ENCODE measurements around the gene GPR137B. TPM values are rescaled to one million over a fixed set of nuclear protein-coding genes. Genes with fewer than 3 reads are reported as not detected.

GPR137B gene
- total and polyA plus RNA-seq, 8 donors = 9.3 to 37.4 (median 12.7) TPM

DNA sequence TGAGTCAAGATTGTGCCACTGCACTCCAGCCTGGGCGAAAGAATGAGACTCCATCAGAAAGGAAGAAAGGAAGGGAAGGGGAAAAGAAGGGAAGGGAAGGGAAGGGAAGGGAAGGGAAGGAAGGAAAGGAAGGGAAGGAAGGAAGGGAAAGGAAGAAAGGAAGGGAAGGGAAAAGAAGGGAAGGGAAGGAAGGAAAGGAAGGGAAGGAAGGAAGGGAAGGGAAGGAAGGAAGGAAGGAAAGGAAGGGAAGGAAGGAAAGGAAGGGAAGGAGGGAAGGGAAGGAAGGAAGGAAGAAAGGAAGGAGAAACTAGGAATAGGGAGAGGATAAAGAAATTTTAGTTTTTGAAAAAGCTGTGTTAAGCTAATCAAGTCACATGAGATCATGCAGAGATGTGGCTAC, 44.1 kb upstream of the GPR137B start:
- intact Hi-C loops (cut with DNase I) = no loop called here
- no peak for ATAC-seq
- Histone ChIP-seq H3K27ac (no peak overlapping the region), H3K4me3 (no peak overlapping the region), H3K27me3 (peaks cover 0 to 23% of the 10 kb centered on the region in 2 donors), H3K9me3 (peaks cover 0 to 8% of the 10 kb centered on the region in 2 donors), H3K4me1 (no peaks in the 10 kb centered on the region), H3K36me3 (no peaks in the 10 kb centered on the region)
- DNase-seq = no peak
- TF ChIP-seq CTCF (IDR thresholded peaks at IDR 0.05) = no peak

DNA sequence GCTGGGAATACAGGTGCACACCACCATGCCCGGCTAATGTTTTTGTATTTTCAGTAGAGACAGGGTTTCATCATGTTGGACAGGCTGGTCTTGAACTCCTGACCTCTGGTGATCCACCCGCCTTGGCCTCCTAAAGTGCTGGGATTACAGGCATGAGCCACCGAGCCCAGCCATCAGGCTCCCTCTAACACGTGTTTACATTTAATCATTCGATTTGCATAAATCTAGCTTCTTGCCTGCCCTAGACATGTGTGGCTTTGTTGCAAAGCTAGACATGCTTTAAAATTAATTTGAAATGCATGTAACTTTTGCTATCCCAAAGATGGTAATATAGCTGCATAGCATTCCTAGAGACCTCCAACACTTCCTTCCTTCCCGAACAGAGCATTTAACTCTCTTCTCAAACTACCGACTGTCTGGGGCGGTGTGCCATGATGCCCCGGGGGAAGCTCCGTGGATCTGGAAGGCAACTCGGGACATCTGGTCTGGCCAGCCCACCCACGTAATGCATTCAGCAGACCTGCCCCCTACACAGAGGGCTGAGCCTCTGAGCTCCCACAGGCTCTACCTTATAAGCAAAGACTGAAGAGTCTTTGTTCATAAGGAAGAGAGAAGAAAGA, 42.9 kb upstream of the GPR137B start:
- Histone ChIP-seq H3K27ac (no peak overlapping the region), H3K9me3 (peaks cover 0 to 8% of the 10 kb centered on the region in 2 donors), H3K4me1 (no peaks in the 10 kb centered on the region), H3K36me3 (no peaks in the 10 kb centered on the region), H3K27me3 (peaks cover 0 to 25% of the 10 kb centered on the region in 2 donors), H3K4me3 (no peak overlapping the region)
- ATAC-seq (no peak), DNase-seq (no peak)
- intact Hi-C loops (cut with DNase I) = no loop called here
- TF ChIP-seq CTCF (IDR thresholded peaks at IDR 0.05) = no peak

GRCh38 chr1:236100799-236101198, 41.5 kb upstream of the GPR137B start:
- no peak for ATAC-seq
- DNase-seq = no peak
- no peak for TF ChIP-seq CTCF (IDR thresholded peaks at IDR 0.05)
- no peaks in the 10 kb centered on the region for H3K36me3 ChIP-seq
- no peak overlapping the region for H3K27ac ChIP-seq
- peaks cover 0 to 8% of the 10 kb centered on the region in 2 donors for H3K9me3 ChIP-seq
- intact Hi-C loops (cut with DNase I) = no loop called here
- H3K27me3 ChIP-seq = peaks cover 0 to 25% of the 10 kb centered on the region in 2 donors
- no peaks in the 10 kb centered on the region for H3K4me1 ChIP-seq
- H3K4me3 ChIP-seq = no peak overlapping the region

DNA sequence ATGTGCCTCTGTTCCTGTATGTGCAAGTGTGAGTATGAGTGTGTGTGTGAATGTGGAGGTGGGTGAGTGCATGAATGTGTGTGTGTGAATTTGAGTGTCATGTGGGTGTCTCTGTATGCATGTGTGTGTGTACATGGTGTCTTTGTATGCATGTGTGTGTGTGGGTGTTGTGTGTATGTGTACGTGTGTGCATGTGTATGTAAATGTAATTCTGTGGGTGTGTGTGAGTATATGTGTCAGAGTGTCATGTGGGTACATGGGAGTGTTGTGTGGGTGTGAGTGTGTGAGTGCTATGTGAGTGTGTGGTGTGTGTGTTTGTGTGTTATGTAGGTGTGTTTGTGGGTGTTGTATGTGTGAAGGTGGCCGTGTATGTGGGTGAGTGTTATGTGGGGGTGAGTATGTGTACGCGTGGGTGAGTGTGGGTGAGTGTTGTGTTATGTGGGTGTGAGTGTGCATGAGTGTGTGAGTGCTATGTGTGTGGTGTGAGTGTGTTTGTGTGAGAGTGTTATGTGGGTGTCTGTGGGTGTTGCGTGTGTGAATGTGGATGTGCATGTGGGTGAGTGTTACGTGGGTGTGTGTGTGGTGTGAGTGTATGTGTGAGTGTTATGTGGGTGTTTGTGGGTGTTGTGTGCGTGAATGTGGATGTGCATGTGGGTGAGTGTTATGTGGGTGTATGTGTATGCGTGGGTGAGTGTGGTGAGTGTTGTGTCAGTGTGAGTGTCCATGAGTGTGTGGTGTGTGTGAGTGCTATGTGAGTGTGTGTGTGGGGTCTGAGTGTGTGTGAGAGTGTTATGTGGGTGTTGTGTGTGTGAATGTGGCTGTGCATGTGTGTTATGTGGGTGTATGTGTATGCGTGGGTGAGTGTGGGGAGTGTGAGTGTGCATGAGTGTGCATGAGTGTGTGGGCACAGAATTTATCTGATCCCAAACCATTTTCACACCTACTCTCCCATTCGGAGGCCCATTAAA, 40.8 kb upstream of the GPR137B start:
- no peak for DNase-seq
- no peak overlapping the region for H3K27ac ChIP-seq
- ATAC-seq = no peak
- peaks cover 0 to 25% of the 10 kb centered on the region in 2 donors for H3K27me3 ChIP-seq
- no peak overlapping the region for H3K4me3 ChIP-seq
- intact Hi-C loops (cut with DNase I) = no loop called here
- H3K4me1 ChIP-seq = no peaks in the 10 kb centered on the region
- no peaks in the 10 kb centered on the region for H3K36me3 ChIP-seq
- H3K9me3 ChIP-seq = peaks cover 0 to 1% of the 10 kb centered on the region in 2 donors
- TF ChIP-seq CTCF (IDR thresholded peaks at IDR 0.05) = no peak

- Histone ChIP-seq H3K9me3 (no peaks in the 10 kb centered on the region), H3K27me3 (peaks cover 0 to 25% of the 10 kb centered on the region in 2 donors), H3K27ac (no peak overlapping the region), H3K4me1 (no peaks in the 10 kb centered on the region), H3K36me3 (no peaks in the 10 kb centered on the region), H3K4me3 (no peak overlapping the region)
- TF ChIP-seq CTCF (IDR thresholded peaks at IDR 0.05) = no peak
- ATAC-seq = no peak
- intact Hi-C loops (cut with DNase I) = no loop called here
- no peak for DNase-seq
Measured at GRCh38 chr1:236102611-236103010, 39.7 kb upstream of the GPR137B start.

All from left lung (tissue), 10 donors.